Measurements from ENCODE around the gene SLC35F4.
"Not testable (repeated sequence)": the region's sequence is repeated elsewhere in the genome, so short reads cannot be mapped to it uniquely, and the experiment has no call there.

SLC35F4 gene

DNA sequence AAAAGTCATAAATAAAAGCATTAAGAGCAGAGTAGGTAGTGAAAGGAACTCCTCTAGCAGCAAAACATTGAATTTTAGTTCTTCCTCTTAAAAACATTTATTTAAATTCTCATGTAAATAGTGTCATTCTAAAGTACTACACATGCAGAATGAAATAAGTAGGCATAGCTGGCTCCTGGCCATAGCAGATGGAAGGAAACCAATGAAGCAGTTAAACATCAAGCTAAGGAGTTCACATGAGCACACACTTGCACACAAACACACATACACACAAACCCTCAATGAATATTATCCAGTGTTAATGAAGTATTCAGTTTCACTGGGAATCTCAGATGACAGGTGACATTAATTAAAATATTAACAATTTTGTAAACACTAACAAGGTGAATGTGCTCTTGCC lies 69.3 kb downstream of the SLC35F4 start:
- DNase-seq (ENCODE audit: low read depth): no peak

DNA sequence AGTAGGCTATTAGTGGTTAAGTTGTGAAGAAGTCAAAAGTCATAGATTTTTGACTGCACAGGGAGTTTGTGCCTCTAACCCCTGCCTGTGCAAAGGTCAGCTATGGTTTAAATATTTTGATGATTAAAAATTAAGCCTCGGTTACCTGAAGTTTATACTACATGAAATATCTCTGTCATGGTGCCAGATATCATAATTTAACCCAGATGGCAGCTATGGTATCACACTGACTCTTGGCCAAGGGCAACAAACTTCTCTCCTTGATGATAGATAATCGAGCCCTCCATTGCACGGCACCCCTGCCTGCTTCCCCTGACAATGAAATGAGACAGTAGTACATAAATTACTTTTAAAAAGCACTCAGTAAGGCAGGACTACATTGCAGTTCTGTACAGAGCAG lies 80.8 kb downstream of the SLC35F4 start:
- DNase-seq (ENCODE audit: low read depth): no peak

DNA sequence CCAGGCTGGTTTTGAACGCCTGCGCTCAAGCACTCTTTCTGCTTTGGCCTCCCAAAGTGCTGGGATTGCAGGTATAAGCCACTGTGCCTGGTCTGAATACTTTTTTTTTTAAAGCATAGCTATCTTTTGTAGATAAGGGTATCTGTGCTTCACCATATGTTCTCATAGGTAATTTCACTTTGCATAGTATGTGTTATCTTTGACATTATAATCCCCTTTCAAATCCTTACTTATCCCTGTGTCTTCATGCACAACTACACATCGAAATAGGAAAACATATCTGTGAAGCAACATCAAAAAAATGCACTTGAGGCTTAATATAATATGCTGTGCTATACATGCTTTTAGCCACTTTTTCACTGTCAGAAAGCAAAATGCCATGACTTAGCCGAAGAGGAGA lies 94.1 kb downstream of the SLC35F4 start:
- DNase-seq (ENCODE audit: low read depth): no peak

DNA sequence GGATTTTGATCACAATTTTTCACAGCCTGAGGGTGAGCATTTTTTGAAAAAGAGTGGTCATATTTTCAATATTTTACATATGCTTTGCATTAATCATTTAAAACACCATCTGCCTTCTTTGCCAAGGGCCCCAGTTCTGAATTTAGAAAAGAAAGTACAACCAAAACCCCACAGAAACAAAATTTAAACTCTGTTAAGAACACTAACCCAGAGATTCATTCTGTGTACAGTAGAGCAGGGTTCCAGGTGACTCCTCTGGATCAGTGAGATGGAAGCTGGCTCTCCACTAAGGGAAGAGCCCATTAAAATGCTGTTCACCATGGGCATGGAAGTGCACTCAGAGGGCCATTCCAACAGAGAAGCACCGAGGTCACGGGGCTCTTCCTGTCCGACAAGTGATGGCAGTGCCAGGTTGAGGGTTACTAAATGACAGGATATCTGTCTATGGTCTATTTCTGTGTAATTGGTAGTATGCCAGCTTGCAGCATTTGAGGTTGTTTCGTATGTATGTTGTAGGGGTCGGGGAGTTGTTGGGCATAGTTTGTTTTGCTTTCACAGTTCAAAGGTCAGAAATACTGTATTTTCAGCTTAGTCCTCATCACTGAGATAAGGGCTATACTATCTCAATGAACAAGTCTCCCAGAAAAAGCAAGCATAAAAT lies 95.9 kb downstream of the SLC35F4 start:
- no peak for DNase-seq (ENCODE audit: low read depth)

DNA sequence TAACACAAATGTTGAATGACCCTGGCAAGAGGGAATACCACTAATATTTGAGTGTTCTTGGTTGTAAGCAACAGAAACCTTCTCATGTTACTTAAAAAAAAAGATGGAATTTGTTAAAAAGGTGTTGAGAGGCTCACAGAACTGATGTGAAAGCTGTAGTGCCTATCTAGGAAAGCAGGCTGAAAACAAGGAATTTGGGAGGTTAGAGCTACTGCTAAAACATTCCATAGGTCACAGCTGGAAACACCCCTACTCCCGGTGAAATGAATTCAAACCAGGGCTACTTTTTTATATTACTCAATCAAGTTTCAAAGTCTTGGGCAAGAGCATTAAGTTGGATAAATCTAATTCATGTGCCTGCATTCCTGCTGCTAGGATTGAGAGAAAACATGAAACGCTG lies 104.1 kb downstream of the SLC35F4 start:
- DNase-seq (ENCODE audit: low read depth): no peak

DNA sequence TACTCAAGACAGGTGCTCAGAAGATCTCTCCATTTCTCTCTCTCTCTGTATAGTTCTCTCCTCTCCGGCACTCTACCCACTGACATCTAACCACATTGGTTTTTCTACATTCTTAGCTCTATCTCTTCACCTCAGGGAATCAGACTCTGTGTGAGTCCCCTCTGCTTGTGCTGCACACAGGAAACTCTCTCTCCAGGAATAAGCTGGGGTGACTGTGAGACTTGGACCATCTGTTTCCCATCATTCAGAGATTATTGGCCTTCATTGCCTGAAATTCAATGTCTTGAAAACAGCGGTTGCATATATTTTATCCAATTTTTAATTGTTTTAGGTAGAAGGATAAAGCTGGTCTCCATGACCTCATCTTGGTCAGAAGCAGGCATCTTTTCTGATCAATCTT lies 105.0 kb downstream of the SLC35F4 start:
- DNase-seq (ENCODE audit: low read depth): no peak

DNA sequence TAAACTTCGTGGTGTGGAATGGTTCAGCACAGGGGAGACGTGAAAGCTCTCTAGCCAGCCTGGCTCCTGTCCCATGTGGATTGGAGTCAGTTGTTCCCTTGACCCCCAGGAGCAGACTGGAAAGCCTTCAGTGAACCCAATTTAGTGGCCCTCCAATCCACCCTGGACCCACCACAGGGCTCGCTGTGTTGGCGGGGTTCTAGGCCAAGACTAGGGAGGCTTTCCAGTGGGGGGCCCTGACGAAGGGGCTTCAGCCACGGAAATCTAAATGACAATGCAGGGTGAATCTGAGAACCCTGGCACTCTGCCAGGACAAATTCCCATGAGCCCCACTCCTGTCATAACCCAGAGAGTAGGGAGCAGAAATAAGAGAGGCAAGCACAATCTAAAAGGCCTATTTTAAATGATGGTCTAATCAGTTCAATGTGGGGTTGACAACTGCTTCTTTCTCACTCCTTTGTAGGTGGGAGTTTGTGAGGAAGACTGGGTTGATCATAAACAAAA lies 110.8 kb downstream of the SLC35F4 start:
- no peak for DNase-seq (ENCODE audit: low read depth)

DNA sequence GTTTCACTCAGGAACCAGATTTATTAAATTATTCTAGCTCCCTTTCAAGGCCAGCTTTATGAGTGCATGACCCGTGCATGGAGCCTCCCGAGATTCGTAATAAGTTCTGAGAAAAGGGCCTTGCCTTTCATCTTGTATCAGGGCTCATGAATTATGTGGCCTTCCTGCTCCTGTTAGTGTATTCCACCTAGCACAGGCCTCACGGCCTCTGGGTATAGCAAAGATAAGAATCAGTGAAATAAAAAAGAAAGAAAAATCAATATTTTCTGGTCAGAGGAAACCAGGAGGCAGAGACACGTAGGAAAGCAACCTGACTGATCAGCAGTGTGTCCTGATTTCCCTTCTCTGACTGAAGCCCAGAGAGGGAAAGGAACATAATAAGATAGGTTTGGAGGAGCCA lies 111.4 kb downstream of the SLC35F4 start:
- DNase-seq (ENCODE audit: low read depth): no peak

DNA sequence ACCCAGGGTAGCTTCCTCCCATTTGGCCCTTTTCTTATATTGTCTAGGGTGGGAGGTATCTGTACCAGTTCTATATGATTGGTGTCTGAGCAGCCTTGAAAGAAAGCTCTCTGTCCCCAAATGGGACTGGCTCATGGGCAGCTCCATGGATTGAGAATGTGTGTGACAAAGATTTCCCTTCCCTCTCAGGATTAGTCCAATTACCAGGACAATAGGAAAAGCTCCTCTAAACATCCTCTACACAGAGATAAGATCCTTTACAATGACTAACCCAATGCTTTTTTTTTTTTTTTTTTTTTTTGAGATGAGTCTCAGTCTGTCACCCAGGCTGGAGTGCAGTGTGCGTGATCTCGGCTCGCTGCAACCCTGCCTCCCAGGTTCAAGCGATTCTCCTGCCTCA lies 112.1 kb downstream of the SLC35F4 start:
- DNase-seq (ENCODE audit: low read depth): no peak

DNA sequence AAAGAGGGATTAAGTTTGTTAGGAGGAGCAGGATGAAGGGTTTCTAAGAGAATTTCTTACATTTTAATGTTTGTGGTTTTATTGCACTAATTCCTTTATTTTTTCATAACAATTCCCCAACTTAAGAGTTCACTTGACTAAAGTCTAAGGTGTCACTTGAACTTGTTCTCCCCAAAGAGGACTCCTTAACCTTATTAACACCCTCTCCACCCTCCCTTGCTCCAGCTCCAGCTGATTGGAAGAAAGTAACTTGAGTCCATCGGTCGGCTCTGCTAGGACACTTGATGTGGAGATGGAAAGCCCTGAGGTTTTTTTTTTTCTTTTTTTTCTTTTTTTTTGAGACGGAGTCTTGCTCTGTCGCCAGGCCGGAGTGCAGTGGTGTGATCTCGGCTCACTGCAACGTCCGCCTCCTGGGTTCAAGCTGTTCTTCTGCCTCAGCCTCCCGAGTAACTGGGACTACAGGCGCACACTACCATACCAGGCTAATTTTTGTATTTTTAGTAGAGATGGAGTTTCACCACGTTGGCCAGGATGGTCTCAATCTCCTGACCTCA lies 113.7 kb downstream of the SLC35F4 start:
- DNase-seq (ENCODE audit: low read depth): not testable (repeated sequence)

DNA sequence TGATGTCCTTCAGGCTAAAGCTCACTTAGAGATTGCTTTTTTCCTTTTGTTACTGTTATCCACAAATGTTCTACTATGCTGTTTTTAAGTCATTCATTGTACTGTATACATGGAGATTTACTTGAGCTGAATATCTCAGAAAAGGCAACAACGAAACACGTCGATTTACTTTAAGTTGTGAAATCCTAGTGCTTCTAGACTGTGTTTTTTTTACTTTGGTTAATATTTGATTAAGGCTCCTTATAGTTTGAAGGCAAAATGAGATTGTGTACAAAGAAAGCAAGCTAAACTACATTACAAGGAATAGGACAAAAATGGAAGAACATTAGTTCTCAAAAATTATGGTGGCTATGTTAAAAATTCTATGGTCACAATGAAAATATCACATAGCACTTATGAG lies 114.5 kb downstream of the SLC35F4 start:
- DNase-seq (ENCODE audit: low read depth): no peak

DNA sequence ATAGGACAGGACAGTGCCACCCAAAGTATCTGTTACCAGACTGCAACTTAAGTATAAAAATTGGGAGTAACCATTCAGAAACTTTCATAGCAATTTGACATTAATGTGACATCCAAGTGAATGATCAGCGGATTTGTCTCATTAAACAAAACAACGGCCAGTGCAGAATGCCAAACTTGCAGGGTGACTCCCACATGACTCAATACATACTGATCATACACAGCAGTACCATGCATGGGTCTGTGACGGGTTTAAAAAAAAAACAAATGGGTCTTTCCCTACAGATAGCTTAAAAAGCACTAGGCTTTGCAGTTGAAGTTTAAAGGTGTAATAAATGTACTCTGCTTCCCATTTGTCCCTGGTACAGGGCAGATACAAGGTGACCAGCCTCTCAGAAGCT lies 116.6 kb downstream of the SLC35F4 start:
- DNase-seq (ENCODE audit: low read depth): no peak

DNA sequence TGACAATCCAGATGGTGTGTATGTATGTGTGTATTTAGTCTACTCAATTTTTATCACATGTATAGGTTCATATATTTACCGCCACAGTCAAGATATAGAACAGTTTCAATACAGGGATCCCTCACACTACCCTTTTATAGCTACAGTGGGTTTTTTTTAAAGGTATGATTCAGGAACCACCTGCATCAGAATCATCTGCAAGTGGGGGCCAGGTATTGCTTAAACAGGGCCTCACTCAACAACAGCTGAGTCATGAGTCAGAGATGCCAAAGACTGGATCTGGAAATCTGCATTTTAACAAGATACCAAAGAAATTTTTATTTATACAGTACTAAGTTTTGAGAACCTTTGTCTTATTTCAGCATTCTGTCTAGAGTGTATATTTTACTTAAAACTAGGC lies 117.6 kb downstream of the SLC35F4 start:
- DNase-seq (ENCODE audit: low read depth): no peak

DNA sequence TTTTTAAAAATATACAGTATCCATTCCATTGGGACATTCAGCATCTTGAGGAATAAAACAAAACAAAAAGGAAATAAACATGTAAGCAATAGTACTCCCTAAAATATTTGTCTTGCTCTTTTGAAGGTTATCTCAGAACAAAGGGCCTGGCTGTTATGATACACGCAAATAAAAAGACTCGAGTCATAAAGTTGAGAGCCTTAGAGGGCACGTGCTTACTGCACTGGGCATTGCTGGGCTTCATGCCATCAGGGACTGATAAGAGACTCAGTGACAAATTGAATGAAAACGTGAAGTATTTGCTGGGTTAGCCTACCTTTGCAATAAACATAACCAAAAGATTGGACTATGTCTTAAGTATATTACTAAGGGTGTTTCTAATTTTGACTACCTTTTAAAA lies 118.9 kb downstream of the SLC35F4 start:
- no peak for DNase-seq (ENCODE audit: low read depth)

DNA sequence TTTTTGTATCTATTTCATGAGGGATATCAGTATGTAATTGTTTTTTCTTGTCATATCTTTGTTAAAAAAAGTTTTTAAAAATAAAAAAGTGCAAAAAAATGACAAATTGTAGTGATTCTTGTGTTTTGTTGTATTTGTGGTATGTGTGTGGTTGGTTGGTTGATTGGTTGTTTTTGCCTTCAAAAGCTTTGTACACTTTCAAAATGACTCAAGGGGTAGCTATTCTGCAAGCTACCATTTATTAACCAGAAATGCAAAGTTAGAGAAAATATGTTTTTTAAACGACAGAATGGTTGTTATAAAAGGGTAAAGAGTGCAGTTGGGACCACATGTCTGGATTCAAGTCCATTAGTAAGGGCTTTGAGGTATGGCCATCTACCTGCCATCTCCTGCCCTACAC lies 119.3 kb downstream of the SLC35F4 start:
- no peak for DNase-seq (ENCODE audit: low read depth)

DNA sequence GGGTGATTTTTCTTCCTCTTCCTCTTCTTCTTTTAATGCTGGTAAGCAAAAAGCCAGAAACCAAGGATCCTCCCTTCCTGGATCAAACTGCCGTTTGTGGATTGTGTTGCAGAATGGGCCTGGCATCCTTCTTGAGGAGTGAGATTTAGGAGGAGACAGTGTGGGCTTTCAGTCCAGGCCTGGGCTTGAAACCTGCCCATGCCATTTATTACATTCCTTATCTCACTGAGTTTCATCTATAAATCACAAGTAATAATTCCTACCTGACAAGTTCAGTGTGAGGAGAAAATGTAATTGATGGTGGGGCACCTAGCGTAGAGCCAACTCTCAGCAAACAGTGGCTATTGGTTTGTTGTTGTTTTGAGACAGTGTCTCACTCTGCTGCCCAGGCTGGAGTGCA lies 126.4 kb downstream of the SLC35F4 start:
- DNase-seq (ENCODE audit: low read depth): no peak

DNA sequence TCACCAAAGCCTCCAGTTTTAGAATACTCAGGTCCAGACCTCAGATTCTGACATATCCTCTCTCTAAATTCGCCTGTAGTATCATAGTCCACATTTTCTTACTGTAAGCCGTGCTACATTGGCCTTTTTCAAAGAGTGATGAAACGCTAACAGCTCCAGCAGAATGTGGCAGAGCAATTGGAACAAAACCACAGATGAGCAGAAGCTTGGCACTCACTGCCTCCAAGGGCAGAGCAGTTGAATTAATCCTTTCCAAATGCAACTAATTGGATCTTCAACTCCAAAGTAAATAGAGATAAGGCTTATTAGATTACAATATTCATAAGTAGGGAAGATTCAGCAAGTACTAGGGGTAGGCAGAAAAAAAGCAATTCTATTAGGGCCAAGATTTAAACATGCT lies 128.3 kb downstream of the SLC35F4 start:
- DNase-seq (ENCODE audit: low read depth): no peak

DNA sequence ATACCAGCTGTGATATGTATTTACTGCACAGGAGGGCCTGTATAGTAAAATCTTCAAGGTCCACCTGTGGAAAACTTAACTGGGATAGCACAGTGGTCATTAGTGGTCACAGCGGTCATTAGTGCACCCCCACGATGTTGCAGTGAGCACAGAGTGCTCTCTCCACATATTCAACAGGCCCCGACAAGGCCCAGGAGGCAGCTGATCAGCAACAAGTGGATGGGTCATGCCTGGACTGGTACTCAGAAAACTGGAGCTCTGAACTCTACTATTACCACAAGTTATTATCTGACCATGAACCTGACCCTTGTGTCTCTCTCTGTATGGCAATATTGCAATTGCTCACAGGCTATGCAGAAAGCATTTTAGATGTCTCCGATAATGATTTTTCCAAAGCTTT lies 129.5 kb downstream of the SLC35F4 start:
- no peak for DNase-seq (ENCODE audit: low read depth)

DNA sequence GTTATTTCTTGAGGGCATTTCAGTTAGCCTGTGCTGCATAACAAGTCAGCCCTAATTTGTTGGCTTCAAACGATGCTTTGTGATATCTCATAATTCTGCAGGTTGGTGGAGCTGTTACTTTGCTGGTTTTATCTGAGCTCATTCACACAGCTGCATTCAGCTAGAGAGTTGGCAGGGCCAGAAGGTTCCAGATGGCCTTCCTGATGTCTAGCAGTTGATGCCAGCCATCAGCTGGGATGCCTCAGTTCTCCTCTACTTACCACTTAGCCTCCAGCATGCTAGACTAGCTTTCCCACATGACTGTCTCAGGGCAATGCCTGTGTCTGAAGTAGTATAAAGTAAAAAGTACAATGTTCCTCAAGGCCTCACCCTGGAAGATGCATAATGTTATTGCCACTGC lies 130.6 kb downstream of the SLC35F4 start:
- no peak for DNase-seq (ENCODE audit: low read depth)

DNA sequence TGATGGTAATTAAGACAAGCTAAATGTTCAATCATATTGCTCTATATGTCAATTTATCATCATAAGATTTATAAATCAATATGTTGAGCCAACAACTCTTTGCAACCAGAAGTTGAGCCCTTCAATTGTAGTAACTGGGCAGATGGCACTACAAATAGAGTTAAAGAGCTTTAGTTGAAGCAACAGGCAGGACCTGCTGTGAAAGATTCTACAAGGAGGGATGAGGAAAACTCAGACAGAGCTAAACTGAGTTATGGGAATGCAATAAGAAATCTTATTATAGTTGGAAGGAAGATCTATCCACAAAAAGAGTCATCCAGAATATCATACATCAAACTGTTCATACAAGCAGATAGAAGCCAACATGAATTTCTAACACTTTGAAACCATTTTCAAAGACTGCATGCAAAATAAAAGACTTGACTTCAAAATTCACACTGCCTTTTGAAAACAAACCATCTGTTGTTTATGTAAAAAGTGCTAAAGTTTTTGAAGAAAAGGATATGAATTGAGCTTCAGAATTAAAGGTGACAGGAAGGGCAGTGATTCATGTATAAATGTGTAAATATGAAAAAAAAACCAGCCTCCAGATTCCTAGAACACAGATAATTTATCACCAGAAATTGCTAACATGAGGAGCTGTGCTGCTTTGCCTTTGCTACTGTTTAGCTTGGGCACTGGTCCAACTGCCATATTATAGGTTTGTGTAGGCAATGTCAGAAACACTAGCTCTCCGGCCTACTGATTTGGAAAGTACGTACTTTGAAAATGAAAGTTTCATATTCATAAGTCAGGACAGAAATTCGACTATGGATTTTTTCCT lies 133.2 kb downstream of the SLC35F4 start:
- no peak for DNase-seq (ENCODE audit: low read depth)

DNA sequence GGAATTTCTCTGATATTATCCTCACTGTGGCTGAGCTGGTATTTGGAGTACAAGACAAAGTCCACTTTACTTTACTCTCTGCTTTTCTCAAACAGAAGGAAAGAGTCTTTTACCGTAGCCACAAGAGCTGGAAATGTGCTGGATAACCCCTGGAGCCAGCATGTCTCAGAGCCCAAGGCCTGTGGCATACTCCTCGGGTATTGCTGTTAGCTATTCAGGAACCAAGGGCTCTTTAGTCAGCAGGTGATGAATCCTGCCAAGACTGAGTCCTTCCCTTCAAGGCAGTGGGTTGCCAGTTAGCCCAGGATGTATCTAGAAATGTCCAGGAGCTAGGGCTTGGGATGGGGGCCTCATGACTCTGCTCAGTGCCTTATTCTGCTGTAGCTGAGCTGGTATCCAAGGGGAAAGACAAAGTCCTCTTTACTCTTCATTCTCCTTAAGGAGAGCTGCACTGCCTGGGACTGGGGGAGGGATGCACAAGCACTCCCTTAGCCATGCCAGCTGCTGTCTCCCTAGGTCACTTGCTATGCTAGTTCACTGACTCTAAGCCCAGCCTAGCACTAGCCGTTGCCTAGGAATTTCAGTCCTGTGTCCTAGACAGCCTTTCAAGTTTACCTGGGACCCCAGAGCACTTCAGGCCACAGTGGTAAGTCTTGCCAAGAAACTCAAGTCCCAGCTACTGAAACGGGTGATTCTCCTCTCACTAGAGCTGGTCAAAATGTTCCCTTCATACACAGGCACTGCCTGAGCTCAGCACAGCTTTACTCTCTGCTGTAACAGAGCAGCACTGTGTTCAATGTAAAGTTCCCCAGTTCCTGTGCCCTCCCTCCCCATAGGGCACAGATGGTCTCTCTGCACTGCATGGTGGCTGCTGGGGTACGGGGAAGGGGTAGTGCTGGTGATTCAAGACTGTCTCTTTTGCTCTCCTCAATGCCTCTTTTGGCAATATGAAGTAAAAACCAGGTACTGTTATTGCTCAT lies 136.4 kb downstream of the SLC35F4 start:
- no peak for DNase-seq (ENCODE audit: low read depth)

DNA sequence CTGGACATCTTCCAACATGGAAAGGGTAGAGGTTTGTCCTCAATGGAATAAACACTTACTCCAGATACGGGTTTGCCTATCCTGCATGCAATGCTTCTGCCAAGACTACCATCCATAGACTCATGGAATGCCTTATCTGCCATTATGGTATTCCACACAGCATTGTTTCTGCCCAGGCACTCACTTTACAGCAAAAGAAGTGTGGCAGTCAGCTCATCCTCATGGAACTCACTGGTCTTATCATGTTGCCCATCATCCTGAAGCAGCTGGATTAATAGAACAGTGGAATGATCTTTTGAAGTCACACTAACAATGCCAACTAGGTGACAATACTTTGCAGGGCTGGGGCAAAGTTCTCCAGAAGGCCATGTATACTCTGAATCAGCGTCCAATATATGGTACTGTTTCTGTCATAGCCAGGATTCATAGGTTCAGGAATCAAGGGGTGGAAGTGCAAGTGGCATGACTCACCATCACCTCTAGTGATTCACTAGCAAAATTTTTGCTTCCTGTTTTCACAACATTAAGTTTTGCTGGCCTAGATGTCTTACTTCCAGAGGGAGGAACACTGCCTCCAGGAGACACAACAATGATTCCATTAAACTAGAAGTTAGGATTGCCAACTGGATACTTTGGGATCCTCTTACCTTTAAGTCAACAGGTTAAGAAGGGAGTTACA lies 140.4 kb downstream of the SLC35F4 start:
- DNase-seq (ENCODE audit: low read depth): no peak

Data from fibroblast of the conjunctiva (primary cell).